Esophagus (tissue), 2 donors: ENCODE measurements around the gene SLC6A9. TPM values are rescaled to one million over a fixed set of nuclear protein-coding genes. Genes with fewer than 3 reads are reported as not detected.

Source experiments
- H3K27ac ChIP-seq, 2 donors: one replicate each; pipeline ENCODE4 v1.5.1; 2013; ENCODE audit warnings: low read depth in 2 of 2, mild to moderate bottlenecking in 2 of 2, inconsistent platforms in 1 of 2, low read length in 1 of 2, moderate library complexity in 1 of 2
- H3K27me3 ChIP-seq, 2 donors: one replicate each; pipeline ENCODE4 v1.6.1; 2013; ENCODE audit warnings: low read length in 2 of 2, control low read depth in 1 of 2, mild to moderate bottlenecking in 1 of 2; ENCODE audit not compliant: insufficient read depth in 2 of 2, control insufficient read depth in 1 of 2
- H3K36me3 ChIP-seq, 2 donors: one replicate each; pipeline ENCODE4 v1.6.1; 2013; ENCODE audit warnings: low read length in 1 of 2; ENCODE audit not compliant: control insufficient read depth in 2 of 2, insufficient read depth in 2 of 2
- H3K4me1 ChIP-seq, 2 donors: one replicate each; pipeline ENCODE4 v1.6.1; 2013; ENCODE audit warnings: low read length in 1 of 2; ENCODE audit not compliant: control insufficient read depth in 2 of 2, insufficient read depth in 2 of 2
- H3K4me3 ChIP-seq, 2 donors: one replicate each; pipeline ENCODE4 v1.5.1; 2013; ENCODE audit warnings: low read length in 2 of 2, mild to moderate bottlenecking in 2 of 2, low read depth in 1 of 2, moderate library complexity in 1 of 2
- H3K9me3 ChIP-seq, 2 donors: one replicate each; pipeline ENCODE4 v1.6.1; 2013; ENCODE audit warnings: mild to moderate bottlenecking in 2 of 2, low read depth in 1 of 2, low read length in 1 of 2, moderate library complexity in 1 of 2; ENCODE audit not compliant: control insufficient read depth in 2 of 2, insufficient read depth in 1 of 2
- WGBS, 2 donors: extraction: QIAGEN DNeasy Blood & Tissue Kit; methylation state at CpG; one replicate each; pipeline ENCODE4 v1.1.7; 2013; 5-methylcytosine and 5-hydroxymethylcytosine counted together
- polyA plus RNA-seq, 2 donors: library from polyadenylated mRNA; stranded (reverse); fragments of 200-250 nt; gene quantifications; one replicate each; pipeline ENCODE4 v1.2.3, GENCODE V29; 2013
- donor health status: healthy with polysubstance abuse.
- donor health status: Bipolar disorder and iron deficiency.

Gene SLC6A9
- polyA plus RNA-seq, result 10 to 100 TPM; 13.8 to 22.8 TPM

GRCh38 chr1:44031252-44032169 is at the start of gene SLC6A9:
TSS of gene SLC6A9 (minus strand) at chr1:44031462. CDS start at chr1:44024277, 7,185 bp downstream.
- Histone ChIP-seq H3K36me3 (no peaks in the 10 kb centered on the region), H3K4me3 (peak within 1 kb of the TSS; percentile 67 to 85), H3K4me1 (peaks cover 6 to 34% of the 10 kb centered on the region in 2 donors), H3K27ac (peak within 1 kb of the TSS; percentile 87 to 91), H3K9me3 (no peaks in the 10 kb centered on the region), H3K27me3 (no peaks in the 10 kb centered on the region)
- 11 to 13% methylated on average over 40 of the region's 40 CpGs for WGBS, 2 donors

- Histone ChIP-seq H3K27ac (no peak overlapping the region), H3K36me3 (no peaks in the 10 kb centered on the region), H3K4me1 (no peaks in the 10 kb centered on the region), H3K27me3 (peaks cover 0 to 3% of the 10 kb centered on the region in 2 donors), H3K4me3 (no peak overlapping the region), H3K9me3 (no peaks in the 10 kb centered on the region)
- 84 to 88% methylated on average over 4 of the region's 4 CpGs for WGBS, 2 donors
Measured at GRCh38 chr1:44079566-44079965, 48.3 kb upstream of the SLC6A9 start.

DNA sequence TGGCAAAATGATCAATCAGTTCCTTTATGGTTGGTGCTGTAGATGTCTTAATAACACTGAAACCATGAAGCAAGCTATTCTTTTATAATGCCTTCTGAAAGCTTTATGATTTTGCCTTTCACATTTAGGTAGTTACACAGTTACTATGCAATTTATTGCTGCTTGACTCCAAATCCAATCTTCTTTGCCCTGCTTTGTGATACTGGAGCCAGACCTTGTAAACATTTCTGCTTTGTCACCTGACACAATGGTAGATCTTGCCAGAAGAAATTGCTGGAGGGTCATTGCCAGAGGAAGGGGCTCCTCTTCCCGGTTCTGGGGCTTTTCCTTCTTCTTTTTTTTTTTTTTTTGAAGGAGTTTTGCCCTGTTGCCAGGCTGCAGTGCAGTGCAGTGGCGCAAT is 46.8 kb upstream of the SLC6A9 start:
- H3K27ac ChIP-seq, result no peak overlapping the region
- no peaks in the 10 kb centered on the region for H3K9me3 ChIP-seq
- no peaks in the 10 kb centered on the region for H3K27me3 ChIP-seq
- H3K4me3 ChIP-seq, result no peak overlapping the region
- WGBS, 2 donors, result 55 to 68% methylated on average over 2 of the region's 2 CpGs
- no peaks in the 10 kb centered on the region for H3K4me1 ChIP-seq
- no peaks in the 10 kb centered on the region for H3K36me3 ChIP-seq

GRCh38 chr1:44077421-44077820 is 46.2 kb upstream of the SLC6A9 start:
- Histone ChIP-seq H3K4me3 (no peak overlapping the region), H3K27ac (no peak overlapping the region), H3K27me3 (no peaks in the 10 kb centered on the region), H3K9me3 (no peaks in the 10 kb centered on the region), H3K4me1 (no peaks in the 10 kb centered on the region), H3K36me3 (no peaks in the 10 kb centered on the region)
- 86 to 91% methylated on average over 5 of the region's 5 CpGs for WGBS, 2 donors

DNA sequence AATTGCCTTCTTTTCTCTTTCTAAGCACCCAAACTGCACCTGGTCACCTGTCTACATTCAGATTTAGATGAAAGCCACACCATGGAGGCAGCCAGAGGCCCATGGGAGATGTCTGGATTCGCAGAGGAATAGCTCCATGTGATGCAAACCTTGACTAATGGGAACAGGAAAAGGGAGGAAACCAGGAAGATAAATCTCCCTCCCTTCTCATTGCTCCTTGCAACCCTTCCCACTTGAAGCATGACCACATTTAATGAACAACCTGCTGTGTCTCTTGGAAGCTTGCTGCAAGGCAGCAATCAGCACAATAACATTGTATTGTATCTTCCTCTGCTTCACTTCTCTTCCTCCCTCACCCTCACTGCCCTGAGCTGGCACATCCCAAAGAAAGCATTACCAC is 44.8 kb upstream of the SLC6A9 start:
- Histone ChIP-seq H3K4me3 (no peak overlapping the region), H3K27ac (no peak overlapping the region), H3K4me1 (no peaks in the 10 kb centered on the region), H3K9me3 (no peaks in the 10 kb centered on the region), H3K27me3 (no peaks in the 10 kb centered on the region), H3K36me3 (no peaks in the 10 kb centered on the region)
- 62 to 63% methylated on average over 1 of the region's 1 CpG for whole genome bisulfite sequencing, 2 donors

DNA sequence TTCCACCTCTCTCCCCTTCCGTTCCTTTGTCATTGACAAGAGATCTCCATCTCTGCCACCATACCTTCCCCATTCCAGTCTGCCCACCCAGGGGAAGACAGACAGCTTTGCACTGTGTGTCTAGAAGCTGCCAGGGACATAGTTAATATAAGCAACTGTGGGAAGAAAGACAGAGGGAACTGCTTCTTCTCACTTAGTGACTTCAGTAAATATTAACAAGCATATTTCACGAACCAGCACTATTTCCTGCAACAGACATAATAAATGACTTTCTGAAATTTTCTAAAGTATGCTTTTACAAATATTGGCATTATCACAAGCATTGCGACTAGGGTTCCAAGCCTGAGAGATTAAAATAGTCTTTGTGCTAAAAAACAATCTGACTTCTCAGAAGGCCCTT is 43.2 kb upstream of the SLC6A9 start:
- H3K4me3 ChIP-seq, result no peak overlapping the region
- H3K27me3 ChIP-seq, result peaks cover 0 to 2% of the 10 kb centered on the region in 2 donors
- H3K4me1 ChIP-seq, result no peaks in the 10 kb centered on the region
- WGBS, 2 donors, result 45 to 50% methylated on average over 3 of the region's 3 CpGs
- H3K9me3 ChIP-seq, result no peaks in the 10 kb centered on the region
- no peak overlapping the region for H3K27ac ChIP-seq
- no peaks in the 10 kb centered on the region for H3K36me3 ChIP-seq

DNA sequence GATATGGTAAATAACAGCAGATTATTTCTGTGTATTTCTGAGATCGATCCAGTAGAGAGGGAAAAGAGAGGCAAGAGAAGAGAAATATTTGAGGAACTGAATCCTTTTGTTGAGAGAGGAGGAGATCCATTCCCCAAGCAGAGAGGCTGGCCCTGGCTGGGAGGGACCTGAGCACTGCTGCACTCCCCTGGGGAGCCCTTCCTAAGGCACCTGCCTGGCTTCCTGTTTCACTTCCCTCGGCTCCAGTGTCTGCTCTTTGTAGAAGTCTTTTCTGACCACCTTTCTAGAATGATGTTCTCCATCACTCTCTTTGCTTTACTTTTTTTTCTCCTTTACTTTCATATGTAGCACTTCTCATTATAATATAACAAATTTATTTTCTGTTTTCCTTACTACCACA is 42.3 kb upstream of the SLC6A9 start:
- H3K4me1 ChIP-seq, result no peaks in the 10 kb centered on the region
- 65% methylated on average over 2 of the region's 2 CpGs for WGBS, 2 donors
- no peak overlapping the region for H3K27ac ChIP-seq
- H3K27me3 ChIP-seq, result peaks cover 0 to 2% of the 10 kb centered on the region in 2 donors
- no peaks in the 10 kb centered on the region for H3K9me3 ChIP-seq
- no peaks in the 10 kb centered on the region for H3K36me3 ChIP-seq
- H3K4me3 ChIP-seq, result no peak overlapping the region

- Histone ChIP-seq H3K9me3 (no peaks in the 10 kb centered on the region), H3K27ac (no peak overlapping the region), H3K27me3 (peaks cover 0 to 2% of the 10 kb centered on the region in 2 donors), H3K4me3 (no peak overlapping the region), H3K36me3 (no peaks in the 10 kb centered on the region), H3K4me1 (peaks cover 0 to 2% of the 10 kb centered on the region in 2 donors)
- 78 to 81% methylated on average over 2 of the region's 2 CpGs for WGBS, 2 donors
Measured at GRCh38 chr1:44072821-44073220, 41.6 kb upstream of the SLC6A9 start.

DNA sequence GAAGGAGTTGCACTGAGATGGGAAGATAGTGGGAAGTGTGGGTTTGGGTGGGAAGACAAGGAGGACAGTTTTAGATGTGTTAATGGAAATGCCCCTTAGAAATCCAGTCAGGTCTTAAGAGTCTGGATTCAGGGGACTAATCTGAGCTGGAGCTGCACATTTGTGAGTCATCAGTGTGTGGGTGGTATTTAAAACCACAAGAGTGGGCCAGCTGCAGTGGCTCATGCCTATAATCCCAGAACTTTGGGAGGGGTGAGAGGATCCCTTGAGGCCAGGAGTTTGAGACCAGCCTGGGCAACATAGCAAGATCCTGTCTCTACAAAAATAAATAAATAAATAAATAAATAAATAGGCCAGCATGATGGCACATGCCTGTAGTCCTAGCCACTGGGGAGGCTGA is 40.9 kb upstream of the SLC6A9 start:
- Histone ChIP-seq H3K4me3 (no peak overlapping the region), H3K27ac (no peak overlapping the region), H3K4me1 (peaks cover 0 to 2% of the 10 kb centered on the region in 2 donors), H3K36me3 (no peaks in the 10 kb centered on the region), H3K9me3 (no peaks in the 10 kb centered on the region), H3K27me3 (peaks cover 0 to 2% of the 10 kb centered on the region in 2 donors)

GRCh38 chr1:44071461-44071860 is 40.2 kb upstream of the SLC6A9 start:
- H3K27ac ChIP-seq, result no peak overlapping the region
- peaks cover 0 to 2% of the 10 kb centered on the region in 2 donors for H3K27me3 ChIP-seq
- H3K4me1 ChIP-seq, result peaks cover 0 to 2% of the 10 kb centered on the region in 2 donors
- H3K9me3 ChIP-seq, result no peaks in the 10 kb centered on the region
- H3K4me3 ChIP-seq, result no peak overlapping the region
- 68 to 77% methylated on average over 3 of the region's 3 CpGs for WGBS, 2 donors
- no peaks in the 10 kb centered on the region for H3K36me3 ChIP-seq
